GM19372 (cell line): ENCODE measurements around the gene NCBP3.

Experiments
- ATAC-seq: cut with Tn5 transposase; IDR thresholded peaks from one replicate; pipeline ENCODE4 v1.9.1; 2021; ENCODE audit warnings: mild to moderate bottlenecking, low read depth, moderate library complexity; ENCODE audit not compliant: unreplicated experiment

The NCBP3 gene

GRCh38 chr17:3814361-3814760, 31.7 kb downstream of the NCBP3 start:
- no peak for ATAC-seq

- ATAC-seq, result no peak
Measured at GRCh38 chr17:3813171-3813570, 32.9 kb downstream of the NCBP3 start.

GRCh38 chr17:3812771-3813170, 33.3 kb downstream of the NCBP3 start:
- ATAC-seq, result no peak

- ATAC-seq, result no peak
Measured at GRCh38 chr17:3812284-3812683, 33.8 kb downstream of the NCBP3 start.

GRCh38 chr17:3810019-3810418, 36.0 kb downstream of the NCBP3 start:
- no peak for ATAC-seq

- no peak for ATAC-seq
Measured at GRCh38 chr17:3809135-3809534, 36.9 kb downstream of the NCBP3 start.

GRCh38 chr17:3808701-3809100, 37.3 kb downstream of the NCBP3 start:
- no peak for ATAC-seq

- ATAC-seq, result no peak
Measured at GRCh38 chr17:3805581-3805980, 40.5 kb downstream of the NCBP3 start.

- ATAC-seq, result no peak
Measured at GRCh38 chr17:3804503-3804931, 41.5 kb downstream of the NCBP3 start.

GRCh38 chr17:3803308-3803640, 42.8 kb downstream of the NCBP3 start:
- no peak for ATAC-seq

- no peak for ATAC-seq
Measured at GRCh38 chr17:3802461-3803307, 43.4 kb downstream of the NCBP3 start.

- ATAC-seq, result no peak
Measured at GRCh38 chr17:3801792-3802191, 44.3 kb downstream of the NCBP3 start.

GRCh38 chr17:3801347-3801746, 44.7 kb downstream of the NCBP3 start:
- ATAC-seq, result no peak

GRCh38 chr17:3800362-3801271, 45.4 kb downstream of the NCBP3 start, which contains the start of gene ITGAE:
ITGAE (minus strand) TSS chr17:3801188; CDS start chr17:3801144, 44 bp downstream.
- no peak for ATAC-seq

- ATAC-seq, result no peak
Measured at GRCh38 chr17:3799181-3799945, 46.7 kb downstream of the NCBP3 start.

GRCh38 chr17:3798273-3799180, 47.5 kb downstream of the NCBP3 start:
- no peak for ATAC-seq

GRCh38 chr17:3796822-3797170, 49.2 kb downstream of the NCBP3 start:
- ATAC-seq, result peak; percentile 31

GRCh38 chr17:3796110-3796821, 49.8 kb downstream of the NCBP3 start:
- ATAC-seq, result peak; percentile 69
